NCI-H187 treated with DMSO at 0.1 percent for 48 hours (cell line): ENCODE measurements around the gene ATP11A.

Experiments
- DNase-seq: peaks from one replicate; lab custom pipeline; 2025; lab: John Stamatoyannopoulos, UW

The ATP11A gene

GRCh38 chr13:112931028-112931934, 241.4 kb downstream of the ATP11A start:
- DNase-seq: peak; percentile 95

DNA sequence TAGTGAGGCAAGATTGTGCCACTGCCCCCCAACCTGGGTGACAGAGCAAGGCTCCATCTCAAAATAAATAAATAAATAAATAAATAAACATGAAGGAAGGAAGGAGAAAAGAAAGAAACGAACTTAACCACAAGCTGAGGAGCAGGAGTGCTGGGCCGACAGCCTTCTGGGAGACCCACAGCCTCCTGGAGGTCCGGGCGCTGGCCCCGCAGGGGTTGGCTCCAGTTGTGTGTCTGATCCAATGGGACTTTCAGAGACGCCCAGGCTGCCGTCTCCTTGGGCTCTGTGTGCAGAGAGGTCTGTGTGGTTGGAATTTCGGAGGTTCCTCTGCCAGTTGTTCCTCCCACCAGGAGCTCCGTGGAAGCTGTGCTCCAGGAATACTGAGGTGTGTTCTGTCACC, 243.1 kb downstream of the ATP11A start:
- no peak for DNase-seq

- DNase-seq: no peak
Observed at GRCh38 chr13:112933649-112934048, 243.8 kb downstream of the ATP11A start.

- DNase-seq: no peak
Observed at GRCh38 chr13:112934078-112934477, 244.2 kb downstream of the ATP11A start.
